Measurements from ENCODE around the gene CHCT1. TPM values are rescaled to one million over a fixed set of nuclear protein-coding genes. Genes with fewer than 3 reads are reported as not detected.
"Not testable (repeated sequence)": the region's sequence is repeated elsewhere in the genome, so short reads cannot be mapped to it uniquely, and the experiment has no call there.

The CHCT1 gene
- total RNA-seq, 2 experiments from 2014 or later: not detected

DNA sequence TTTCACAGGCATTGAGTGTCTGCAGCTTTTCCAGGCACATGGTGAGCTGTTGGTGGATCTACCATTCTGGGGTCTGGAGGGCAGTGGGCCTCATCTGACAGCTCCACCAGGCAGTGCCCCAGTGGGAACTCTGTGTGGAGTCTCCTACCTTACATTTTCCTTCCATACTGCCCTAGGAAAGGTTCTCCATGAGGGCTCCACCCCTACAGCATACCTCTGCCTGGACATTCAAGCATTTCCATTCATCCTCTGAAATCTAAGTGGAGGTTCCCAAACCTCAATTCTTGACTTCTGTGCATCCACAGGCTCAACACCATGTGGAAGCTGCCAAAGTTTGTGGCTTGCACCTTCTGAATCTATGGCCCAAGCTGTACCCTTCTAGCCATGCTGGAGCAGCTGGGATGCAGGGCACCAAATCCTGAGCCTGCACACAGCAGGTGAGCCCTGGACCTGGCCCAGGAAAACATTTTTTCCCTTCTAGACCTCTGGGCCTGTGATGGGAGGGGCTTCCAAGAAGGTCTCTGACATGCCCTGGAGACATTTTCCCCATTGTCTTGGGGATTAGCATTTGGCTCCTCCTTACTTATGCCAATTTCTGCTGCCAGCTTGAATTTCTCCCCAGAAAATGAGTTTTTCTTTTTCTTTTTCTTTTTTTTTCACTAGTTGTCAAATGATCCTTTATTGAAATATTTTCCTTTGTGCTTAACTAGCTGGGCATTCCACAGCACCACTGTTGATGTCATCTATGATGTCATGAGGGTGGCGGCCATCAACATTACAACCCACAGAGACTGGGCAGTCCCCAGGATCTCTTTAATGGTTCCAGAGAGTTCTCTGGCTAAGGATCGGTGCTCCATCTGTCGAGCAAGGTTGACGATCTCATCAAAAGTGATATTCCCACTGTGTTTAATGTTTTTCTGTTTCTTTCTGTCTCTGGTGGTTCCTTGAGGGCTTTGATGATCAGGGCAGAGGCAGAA is 11.0 kb downstream of the CHCT1 start:
- CTCF ChIA-PET, POLR2A ChIA-PET: not testable (repeated sequence)

DNA sequence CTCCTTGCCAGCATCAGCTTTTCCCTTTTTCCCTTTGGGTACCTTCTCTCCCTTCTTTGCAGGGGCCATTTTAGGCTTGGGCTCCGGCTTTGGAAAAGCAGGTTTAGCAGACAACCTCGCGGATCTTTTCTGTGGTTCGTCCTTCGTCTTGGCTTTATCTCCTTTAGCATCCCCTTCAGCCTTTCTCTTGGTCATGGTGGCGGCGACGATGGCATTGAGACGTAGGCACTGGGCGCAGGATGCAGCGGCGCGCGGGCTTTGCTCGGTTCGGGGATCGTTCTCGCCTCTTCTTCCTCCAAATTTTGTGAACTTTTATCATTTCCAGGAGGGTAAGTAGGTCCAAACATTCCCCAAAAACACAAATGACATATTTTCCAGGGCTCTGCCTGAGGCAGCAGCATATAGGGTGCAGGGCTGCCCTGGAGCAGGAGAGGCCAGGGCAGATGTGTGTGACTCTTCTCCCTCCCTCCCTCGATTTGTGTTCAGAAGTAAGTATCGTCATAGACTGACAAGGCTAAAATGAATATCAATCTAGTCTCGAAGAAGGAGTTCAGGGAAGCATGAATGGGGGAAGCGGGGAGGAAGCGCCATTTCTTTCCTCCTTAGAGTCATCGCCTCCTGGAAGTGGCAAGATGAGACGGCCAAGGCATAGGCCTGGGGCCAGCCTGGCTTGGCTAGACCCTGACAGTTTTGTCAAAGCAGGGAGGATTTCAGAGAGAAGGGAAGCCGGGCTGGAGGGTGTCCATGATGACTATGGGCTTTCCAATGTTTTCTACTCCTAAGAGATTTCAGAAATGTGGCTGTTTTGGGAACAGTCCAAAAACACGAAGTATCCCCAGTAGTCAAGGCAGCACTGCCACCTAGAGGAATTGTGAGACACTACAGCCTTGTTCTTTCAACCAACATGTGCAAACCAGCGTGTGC is 13.2 kb downstream of the CHCT1 start:
- ChIA-PET POLR2A (no interaction called here), CTCF (no interaction called here)

DNA sequence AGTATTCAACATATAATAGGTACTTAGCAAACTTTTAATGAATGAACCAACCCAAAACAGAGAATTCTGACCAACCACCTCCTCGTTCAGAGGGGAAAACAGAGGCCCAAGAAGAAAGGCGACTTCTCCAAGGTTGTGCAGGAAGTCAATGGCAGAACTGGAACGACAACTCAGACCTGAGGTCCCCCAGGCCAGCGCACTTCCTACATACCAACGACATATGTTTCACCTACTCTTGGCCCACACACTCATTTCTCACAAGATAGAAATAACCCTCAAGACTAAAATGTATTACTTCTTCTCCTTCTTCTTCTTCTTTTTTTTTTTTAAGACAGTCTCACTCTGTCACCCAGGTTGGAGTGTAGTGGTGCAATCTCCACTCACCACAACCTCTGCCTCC is 14.4 kb downstream of the CHCT1 start:
- CTCF ChIA-PET: no interaction called here
- POLR2A ChIA-PET: no interaction called here

DNA sequence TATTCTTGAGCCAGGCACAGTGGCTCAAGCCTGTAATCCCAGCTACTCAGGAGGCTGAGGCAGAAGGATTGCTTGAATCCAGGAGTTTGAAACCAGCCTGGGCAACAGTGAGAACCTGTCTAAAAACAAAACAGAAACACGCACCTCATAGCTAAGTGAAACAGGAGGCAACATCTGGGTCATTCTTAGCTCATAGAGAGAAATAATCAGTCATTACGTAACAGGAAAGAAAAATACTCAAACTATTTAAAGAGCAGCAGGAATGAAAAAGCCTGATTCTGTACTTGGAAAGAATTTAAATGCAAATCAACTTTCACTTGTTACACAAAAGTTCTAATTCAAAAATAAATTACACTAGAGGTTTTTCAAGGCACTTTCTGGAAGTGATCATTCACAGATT is 17.2 kb downstream of the CHCT1 start:
- ChIA-PET CTCF (interaction anchor here (1.5 kb wide), 1 partner anchor 298 kb away, joined by 4 read pairs; no protein-coding TSS in a partner anchor), POLR2A (no interaction called here)

DNA sequence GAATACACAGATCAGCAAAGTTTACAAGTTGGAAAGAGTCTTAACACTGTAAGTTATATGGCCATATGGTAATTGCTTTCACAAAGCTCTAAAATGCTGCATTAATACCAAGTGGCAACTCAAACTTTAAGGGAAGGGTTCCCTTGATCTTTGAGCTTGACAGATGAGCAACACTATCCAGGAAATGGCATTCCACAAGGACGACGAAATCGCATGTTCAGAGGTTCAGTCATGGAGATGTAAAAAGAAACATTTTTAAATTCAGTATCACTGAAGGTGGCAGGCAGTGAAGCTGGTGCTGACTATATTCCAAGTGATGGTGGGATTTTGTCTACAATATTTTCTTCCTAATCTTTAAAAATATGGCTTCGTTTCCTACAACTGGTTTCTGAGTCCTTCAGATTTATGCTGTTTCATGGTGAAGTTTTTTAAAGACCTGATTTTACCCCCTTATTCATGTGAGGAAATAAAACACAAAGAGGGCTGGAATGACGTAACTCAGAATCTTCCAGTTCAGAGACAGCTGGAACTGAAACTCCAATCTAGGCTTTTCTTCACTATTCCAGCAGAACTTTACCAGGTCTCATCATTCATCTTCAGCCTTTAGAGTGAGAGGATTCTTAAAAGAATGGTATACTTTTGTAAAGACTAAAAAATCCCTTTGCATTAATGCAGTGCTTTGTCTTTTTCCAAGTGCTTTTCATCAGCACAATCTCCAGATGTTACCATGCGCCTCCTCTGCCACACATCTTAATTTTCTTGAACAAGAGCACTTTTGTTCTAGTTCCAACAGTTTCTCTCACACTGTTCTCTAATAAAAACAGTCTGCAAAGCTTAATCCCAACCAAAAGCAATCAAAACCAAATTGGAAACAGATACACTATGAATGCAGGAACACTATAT is 20.2 kb downstream of the CHCT1 start:
- POLR2A ChIA-PET: no interaction called here
- CTCF ChIA-PET: interaction anchor here (0.6 kb wide), 1 partner anchor 22 kb away, joined by 3 read pairs; no protein-coding TSS in a partner anchor

DNA sequence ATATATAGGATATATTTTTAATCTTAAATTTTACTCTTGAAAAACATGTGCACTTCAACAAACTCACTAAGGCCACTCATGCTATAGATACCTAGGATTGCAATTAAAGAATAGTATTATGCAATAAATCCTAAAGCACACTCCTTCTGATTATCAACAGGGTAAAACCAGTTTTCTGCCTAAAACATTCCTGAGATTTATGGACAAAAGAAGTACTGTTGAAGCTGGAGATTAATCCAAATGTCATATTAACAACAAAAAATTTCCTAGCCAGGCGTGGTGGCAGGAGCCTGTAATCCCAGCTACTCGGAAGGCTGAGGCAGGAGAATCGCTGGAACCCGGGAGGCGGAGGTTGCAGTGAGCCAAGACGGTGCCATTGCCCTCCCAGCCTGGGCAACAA is 21.4 kb downstream of the CHCT1 start:
- ChIA-PET CTCF (no interaction called here), POLR2A (no interaction called here)

DNA sequence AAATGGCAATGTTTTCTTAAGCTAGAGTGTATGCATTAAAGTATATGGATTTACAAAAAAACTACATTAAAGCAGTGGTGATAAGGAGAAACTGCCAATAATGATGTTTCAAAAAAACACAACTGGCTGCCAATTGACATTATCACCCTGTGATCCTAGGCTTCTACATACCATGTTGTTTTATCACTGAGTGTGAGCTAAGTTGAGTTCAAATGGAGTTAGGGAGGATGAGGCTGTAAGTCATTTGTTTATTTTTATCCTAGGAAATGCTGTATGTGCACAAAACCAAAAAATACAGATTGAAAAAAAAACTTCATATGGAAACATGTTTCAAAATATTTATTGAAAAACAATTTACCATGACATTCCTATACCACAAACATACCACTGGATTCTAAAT is 22.9 kb downstream of the CHCT1 start:
- ChIA-PET CTCF (interaction anchor here (1.0 kb wide), 1 partner anchor 307 kb away, joined by 3 read pairs; no protein-coding TSS in a partner anchor), POLR2A (no interaction called here)

DNA sequence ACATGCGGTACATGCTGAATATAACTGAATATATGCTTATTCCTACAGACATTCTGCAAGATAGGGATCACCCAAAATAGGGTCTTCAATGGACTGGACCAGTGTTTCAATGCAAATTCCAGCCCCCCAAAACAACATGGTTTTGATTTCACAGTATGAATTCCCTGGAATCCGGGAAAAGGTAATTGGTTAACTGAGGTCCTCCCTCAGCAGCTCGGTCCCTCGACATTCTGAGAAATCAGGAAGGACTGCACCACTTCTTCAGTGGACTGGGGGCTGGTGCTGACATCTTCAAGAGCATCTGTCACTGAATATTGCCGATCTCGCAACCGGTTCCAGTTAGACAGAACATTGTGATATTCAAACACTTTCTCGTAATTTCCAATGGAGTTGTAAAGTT is 25.1 kb downstream of the CHCT1 start:
- CTCF ChIA-PET: interaction anchor here (0.9 kb wide), 1 partner anchor 305 kb away, joined by 3 read pairs; no protein-coding TSS in a partner anchor

DNA sequence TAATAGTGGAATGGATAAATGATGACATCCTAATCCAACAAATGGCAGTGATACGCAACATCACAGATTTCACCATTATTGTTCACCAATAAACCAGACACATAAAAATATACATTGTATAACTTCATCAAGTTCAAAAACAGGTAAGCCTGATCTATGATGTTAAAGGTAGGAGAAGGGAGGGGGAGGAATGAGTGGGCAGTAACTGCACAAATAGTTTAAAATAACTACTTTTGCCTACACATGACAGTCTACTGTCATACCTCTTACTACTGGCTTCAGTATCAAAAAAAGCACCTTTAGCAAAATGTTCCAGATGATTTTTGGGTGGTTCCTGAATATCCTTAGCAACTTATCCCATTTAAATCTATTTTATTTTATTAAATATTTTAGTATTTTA is 28.8 kb downstream of the CHCT1 start:
- ChIA-PET CTCF (no interaction called here), POLR2A (no interaction called here)

More for the DNA sequence above, 25.1 kb downstream of the CHCT1 start:
- POLR2A ChIA-PET: no interaction called here

DNA sequence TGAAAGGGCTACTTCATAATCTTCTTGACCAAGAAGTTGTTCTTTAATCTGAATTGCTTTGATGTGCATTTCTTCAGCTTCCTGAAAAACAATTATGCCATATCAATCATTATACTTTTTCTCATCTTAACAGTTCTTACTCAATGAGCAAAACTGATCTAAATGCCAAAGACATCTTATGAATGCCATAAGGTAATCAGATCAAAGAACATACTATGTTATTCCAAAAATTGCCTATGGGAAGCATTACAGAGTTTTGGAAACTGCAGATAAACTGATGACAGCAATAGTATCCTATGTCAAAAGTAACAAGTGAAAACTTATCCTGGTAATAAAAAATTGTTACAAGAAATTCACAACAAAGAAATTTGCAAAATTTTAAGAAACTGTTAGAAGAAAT is 29.7 kb downstream of the CHCT1 start:
- POLR2A ChIA-PET: no interaction called here
- CTCF ChIA-PET: no interaction called here

DNA sequence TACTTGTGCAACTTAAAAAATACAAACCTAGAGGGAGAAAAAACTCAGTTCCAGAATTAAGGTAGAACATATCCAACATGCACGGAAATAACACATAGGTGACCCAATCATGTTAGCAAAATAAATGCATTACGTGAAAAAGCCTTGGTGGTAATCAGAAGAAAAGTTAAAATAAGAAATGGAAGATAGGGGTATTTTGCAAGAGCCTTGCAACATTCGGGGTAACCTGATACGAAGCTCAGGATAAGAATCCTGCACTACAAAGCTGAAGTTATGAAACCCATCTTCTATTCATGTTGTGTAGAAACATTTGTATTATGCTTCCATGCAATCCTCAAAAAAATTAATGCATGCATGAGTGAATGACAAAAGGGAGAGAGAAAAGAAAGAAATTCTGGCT is 33.1 kb downstream of the CHCT1 start:
- POLR2A ChIA-PET: no interaction called here
- CTCF ChIA-PET: no interaction called here

DNA sequence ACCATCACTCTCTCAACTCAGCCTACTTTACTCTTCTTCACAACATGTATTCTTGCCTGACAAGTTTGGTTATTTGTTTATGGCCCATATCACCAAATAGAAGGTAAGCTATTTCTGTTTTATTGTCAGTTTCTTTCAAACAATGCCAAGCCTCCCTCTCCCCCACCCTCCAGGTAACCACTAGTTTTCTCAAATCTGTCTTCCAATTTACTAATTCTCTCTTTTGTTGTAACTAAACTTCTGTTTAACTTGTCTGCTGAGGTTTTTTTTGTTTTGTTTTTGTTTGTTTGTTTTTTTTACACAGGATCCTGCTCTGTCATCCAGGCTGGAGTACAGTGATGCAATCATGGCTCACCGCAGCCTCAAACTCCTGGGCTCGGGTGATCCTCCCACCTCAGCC is 34.9 kb downstream of the CHCT1 start:
- ChIA-PET CTCF (no interaction called here), POLR2A (no interaction called here)

DNA sequence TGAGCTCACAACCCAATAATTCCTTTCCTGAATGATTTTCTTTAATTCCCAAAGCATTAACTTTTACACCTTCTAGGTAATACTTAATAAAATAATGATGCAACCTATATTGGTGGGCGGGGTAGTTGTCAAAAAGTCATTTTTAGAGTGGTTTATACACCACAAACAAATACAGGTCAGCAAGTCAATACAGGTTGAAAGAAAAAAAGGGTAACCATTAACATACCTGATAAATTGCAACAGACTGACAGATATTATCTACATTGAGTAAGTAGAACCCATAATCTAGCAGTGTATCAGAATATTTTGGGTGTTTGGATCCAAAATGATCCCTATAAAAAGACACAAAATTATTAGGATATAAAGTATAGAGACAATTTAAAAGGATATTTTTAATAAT is 39.3 kb downstream of the CHCT1 start:
- POLR2A ChIA-PET: no interaction called here
- CTCF ChIA-PET: no interaction called here

DNA sequence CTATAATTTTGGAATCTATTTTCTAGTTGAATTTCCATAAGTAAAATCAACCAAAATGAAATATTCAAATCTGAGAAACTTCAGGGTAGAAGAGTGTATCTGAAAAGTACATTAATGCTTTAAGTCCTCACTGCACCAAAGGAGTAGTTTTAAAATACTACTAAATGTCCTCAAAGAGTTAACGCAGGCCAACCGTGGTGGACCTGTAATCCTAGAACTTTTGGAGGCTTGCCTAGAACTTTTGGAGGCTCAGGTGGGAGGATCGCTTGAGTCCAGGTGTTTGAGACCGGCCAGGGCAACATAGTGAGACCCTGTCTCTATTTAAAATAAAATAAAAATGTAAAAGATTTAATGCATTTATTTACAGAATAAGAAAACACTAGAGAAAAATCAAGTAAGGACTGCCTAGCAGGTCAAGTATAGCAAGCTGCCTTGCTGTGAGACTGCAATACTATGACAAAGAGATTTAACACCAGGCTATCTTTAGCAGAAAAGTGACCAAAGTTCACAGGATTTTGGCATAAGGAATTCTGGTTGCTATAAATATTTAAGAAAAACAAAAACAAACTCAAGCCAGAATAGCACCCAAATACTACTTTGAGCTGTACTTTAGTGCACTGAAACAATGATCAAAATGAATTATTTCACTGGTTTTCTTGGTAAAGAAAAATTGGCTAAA is 41.0 kb downstream of the CHCT1 start:
- CTCF ChIA-PET: no interaction called here
- POLR2A ChIA-PET: no interaction called here

DNA sequence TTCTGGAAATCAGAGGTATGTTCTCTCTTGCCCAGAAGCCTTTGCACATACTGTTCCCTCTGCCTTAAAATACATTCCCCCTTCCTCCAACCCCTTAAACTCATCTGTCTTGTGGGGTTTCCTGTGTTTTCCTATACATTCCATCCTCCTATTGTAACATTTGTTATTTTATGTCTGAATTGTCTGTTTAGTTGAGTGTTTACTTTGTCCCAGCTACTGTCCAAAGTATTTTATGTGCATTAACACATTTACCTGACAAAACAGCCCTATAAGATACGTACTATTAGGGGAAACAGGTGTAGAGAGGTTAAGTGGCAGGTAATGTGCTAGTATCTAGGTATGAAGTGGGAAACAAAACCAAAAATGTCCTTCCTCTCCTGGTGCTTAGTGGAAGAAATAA is 42.1 kb downstream of the CHCT1 start:
- CTCF ChIA-PET: no interaction called here
- POLR2A ChIA-PET: no interaction called here

DNA sequence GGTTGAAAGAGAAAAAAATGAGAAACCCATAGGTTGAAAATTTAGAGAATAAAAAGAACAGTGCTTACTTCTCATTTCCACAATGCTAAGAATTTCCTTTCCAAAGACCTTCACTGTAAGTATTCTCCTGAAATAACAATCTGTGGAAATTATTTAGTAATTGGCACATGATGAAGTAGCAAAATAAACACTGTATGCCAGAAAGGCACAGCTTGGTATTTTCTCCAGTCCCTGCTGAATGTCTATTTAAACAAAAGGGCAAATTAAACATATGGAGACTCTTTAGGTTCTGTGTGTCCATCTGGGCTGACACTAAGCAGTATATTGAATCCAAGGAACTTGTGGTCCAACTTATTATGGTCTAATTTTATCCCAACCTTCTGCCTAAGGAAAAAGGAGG is 46.1 kb downstream of the CHCT1 start:
- ChIA-PET POLR2A (no interaction called here), CTCF (no interaction called here)

DNA sequence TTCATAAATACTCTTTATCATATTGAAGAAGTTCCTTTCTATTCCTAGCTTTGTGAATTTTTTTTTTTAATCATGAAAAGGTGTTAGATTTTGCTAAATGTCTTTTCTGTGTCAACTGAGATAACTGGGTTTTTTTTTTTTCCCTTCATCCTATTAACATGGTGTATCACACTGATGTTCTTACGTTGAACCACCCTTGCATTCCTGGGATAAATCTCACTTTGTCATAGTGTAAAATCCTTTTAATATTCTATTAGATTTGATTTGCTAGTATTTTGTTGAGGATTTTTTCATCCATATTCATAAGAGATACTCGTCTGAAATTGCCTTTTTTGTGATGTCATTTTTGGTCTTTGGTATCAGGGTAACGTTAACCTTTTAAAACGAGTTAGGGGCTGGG is 49.2 kb downstream of the CHCT1 start:
- ChIA-PET CTCF (no interaction called here), POLR2A (no interaction called here)

DNA sequence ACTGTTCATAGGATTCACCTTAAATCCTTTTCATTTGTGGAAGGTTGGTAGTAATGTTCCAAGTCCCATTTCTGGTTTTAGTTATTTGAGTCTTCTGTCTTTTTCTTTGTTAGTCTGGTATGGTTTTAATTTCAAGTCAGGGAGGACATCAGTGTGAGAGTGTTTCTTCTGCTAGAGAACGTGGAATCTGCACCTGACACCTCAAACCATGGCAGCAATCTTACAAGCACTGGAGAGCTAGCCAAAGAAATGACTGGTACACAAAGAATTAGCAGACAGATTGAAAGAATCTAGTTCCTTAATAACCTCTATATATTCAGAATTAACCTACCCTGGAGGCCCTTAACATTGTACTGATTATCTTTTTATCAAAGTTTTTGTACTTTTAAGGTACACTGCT is 50.2 kb downstream of the CHCT1 start:
- CTCF ChIA-PET: no interaction called here

DNA sequence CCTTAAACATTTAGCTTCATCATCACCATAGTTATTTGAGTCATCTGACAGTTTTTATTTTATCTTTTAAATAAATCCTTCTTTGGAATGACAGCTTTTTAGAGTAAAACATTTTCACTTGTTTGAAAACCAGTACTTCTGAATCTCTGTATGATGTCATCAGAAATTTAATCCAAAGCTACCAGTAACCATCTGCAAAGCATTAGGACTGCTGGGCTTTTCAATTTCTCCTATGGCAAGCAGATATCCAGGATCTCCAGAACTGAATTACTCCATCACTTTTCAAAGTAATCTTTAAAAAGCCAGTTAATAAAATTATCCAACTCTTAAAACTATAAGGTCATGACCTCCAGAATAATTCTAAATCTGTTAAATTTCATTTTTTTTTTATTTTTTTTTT is 51.5 kb downstream of the CHCT1 start:
- ChIA-PET CTCF (interaction anchor here (0.5 kb wide), 1 partner anchor 175 kb away, joined by 3 read pairs; no protein-coding TSS in a partner anchor), POLR2A (no interaction called here)

More for the DNA sequence above, 50.2 kb downstream of the CHCT1 start:
- POLR2A ChIA-PET: no interaction called here

Data from activated CD8-positive, alpha-beta memory T cell treated with anti-CD3 and anti-CD28 coated beads for 36 hours (primary cell).